GM18526 (cell line): ENCODE results near the gene HMCES.

Experiments used
- POLR2A ChIP-seq: IDR thresholded peaks from 3 replicates; pipeline ENCODE4 v1.6.1; 2011; ENCODE audit not compliant: insufficient read length; ENCODE audit errors: extremely low read depth

The HMCES gene, protein sequence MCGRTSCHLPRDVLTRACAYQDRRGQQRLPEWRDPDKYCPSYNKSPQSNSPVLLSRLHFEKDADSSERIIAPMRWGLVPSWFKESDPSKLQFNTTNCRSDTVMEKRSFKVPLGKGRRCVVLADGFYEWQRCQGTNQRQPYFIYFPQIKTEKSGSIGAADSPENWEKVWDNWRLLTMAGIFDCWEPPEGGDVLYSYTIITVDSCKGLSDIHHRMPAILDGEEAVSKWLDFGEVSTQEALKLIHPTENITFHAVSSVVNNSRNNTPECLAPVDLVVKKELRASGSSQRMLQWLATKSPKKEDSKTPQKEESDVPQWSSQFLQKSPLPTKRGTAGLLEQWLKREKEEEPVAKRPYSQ

DNA sequence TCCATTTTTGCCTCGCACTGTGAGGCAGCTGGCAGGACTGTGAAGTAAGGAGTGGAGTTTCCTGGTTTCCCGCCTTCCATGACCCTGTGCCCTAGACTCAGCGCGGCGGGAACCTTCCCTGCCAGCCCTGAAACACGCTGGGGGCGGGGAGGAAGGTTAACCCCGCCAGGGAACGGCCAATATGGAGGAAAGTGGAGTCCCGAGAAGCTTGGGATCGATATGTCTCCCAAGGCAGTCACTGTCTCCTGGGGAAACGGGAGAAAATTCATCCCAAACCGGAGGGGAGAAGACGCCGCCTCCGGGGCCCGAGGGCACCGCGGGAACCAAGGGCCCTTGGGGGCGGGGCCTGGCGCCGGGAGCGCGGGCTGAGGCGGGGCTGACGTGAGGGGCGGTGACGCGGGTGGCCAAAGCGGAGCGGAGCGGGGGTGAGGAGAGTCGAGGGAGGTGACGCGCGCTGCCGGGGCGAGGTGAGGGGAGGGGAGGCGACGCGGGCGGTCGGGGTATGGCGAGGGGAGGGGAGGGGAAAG is at the start of gene HMCES:
Gene HMCES, plus strand, starts transcription at position 432 of the 527 bp plus-strand sequence. CDS start 863 bp downstream, outside the sequence.
- peak; percentile 1 for TF ChIP-seq POLR2A

DNA sequence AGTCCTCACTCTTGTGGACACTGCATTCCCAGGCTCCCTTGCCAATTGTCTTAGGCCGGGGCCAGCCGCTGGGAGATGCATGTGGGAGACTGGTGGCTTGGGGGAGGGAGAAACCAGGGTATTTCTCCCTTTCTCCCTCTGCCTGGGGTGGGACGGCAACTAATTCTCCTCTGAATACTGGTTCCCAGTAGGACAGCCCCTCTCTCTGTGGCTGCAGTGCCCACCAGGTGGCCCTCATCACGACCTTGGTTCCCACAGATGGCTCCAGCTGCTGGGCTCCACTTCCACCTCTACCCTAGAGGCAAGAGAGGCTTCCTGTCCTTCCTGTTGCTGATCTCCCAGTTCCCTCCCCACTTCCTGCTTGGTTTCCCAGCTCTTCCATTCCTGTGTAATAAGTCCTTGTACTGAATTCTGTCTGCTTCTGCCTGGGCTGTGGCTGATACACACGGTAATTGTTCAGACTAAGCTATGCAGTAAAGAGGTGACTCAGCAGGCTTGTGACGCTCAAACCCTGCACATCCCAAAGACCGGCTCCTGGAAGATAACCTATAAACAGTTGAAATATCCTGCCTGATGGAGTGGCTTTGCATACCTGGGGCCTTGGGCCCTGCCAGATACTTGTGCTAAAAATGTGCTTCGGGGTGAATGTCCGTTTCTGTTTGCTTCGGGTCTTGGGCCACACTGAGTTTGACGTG is 49.6 kb upstream of the HMCES start:
- no peak for TF ChIP-seq POLR2A

DNA sequence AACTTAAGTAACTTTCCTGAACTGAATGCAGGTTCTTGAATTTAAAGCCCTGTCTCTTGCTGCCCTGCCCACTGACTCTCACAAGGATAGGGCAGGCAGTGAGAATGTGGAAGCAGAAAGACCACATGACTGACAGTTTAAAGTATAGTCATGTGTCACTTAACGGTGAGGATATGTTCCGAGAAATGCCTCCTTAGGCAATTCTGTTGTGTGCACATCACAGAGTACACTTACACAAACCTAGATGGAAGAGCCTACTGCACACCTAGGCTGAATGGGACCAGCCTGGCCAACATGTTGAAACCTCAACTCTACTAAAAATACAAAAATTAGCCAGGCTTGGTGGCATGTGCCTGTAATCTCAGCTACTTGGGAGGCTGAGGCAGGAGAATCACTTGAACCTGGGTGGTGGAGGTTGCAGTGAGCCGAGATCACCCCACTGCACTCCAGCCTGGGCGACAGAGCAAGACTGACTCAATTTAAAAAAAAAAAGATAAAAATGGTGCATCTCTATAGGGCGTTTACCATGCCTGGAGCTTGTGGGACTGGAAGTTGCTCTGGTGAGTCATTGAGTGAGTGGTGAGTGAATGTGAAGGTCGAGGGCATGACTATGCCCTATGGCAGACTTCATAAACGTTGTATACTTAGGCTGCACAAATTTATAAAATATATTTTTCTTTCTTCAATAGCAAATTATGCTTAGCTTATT is 48.2 kb upstream of the HMCES start:
- no peak for TF ChIP-seq POLR2A

DNA sequence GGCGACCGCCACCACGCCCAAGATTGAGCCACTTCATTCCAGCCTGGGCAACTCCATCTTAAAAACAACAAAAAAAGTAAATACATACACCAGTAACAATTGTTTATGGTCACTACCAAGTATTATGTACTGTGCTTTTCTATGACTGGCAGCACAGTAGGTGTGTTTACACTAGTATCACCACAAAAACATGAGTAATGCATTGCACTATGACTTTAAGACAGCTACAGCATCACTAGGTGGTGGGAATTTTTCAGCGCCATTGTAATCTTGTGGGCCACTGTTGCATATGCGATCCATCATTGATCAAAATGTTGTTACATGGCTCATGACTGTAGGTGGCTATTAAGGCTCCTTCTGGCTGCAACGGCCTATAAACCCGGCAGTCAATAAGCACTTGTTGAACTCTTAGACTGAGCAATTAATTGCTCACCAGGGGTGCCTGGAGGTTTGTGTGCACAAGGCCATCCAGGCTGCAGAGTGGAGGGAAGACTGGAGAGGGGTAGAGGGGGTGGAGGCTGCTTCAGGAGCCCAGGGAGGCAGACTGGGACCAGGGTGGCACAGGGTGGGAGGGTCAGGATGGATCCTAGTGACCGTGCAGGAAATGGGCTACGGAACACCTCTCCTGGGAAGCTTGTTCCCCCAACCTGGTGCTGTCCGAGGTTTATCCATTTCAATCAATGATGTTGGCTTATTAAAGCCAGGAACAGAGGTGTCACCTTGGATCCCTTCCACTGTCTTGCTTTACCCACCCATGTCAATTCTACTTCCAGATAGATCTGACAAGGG is 47.1 kb upstream of the HMCES start:
- no peak for TF ChIP-seq POLR2A

DNA sequence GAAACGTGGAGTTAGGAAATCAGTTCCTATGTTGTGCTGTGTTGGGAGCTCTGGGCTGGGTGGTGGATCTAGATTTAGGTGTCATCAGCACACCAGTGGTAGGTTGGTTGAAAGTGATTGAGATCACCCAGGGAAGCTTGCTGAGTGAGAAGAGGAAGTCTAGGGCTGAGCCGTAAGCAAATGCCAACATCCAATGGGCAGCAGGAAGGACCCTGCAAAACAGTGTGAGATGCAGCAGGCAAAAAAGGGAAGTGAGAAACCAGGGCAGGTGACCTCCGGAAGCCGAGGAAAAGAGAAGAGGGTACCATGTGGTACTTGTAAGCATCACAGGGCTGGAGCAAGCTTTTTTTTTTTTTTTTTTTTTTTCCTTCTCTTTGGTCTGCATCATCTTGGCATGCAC is 45.1 kb upstream of the HMCES start:
- TF ChIP-seq POLR2A, result peak; percentile 13

DNA sequence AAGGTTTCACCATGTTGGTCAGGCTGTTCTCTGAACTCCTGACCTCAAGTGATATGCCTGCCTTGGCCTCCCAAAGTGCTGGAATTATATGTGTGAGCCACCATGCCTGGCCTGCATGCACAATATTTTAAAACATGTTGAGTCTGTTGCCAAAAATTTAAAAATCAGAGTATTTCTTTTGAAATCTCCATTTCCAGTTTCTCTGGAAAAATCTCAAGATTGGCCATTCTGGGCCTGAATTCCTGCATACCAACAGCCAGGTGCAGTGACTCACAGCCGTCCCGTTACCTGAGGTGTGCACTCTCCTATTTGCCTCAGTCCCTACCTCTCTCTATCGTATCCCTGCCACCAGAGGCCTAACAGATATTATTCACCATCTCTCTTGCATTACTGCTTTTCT is 44.2 kb upstream of the HMCES start:
- no peak for TF ChIP-seq POLR2A

DNA sequence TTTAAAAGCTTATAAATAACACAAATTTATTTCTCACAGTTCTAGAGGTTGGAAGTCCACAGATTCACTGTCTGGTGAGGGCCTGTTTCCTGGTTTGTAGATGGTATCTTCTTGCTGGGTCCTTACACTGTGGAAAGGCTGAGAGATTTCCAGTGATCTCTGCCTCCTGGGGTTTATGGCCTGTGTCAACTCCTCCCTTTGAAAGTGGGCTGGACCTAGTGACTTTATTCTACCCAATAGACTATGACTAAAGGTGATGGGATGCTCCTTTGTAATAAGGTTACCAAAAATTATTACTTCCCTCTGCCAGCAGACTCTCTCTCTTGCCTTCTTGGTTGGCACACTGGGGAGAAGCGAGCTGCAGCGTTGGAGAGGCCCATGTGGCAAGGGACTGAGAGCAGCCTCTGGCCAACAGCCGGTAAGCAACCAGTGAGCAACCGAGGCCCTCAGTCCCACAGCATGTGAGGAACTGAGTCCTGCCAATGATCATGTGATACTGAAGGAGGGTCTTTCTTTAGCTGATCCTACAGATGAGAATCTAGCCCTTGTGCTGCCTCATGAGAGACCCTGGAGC is 43.2 kb upstream of the HMCES start:
- TF ChIP-seq POLR2A, result no peak

DNA sequence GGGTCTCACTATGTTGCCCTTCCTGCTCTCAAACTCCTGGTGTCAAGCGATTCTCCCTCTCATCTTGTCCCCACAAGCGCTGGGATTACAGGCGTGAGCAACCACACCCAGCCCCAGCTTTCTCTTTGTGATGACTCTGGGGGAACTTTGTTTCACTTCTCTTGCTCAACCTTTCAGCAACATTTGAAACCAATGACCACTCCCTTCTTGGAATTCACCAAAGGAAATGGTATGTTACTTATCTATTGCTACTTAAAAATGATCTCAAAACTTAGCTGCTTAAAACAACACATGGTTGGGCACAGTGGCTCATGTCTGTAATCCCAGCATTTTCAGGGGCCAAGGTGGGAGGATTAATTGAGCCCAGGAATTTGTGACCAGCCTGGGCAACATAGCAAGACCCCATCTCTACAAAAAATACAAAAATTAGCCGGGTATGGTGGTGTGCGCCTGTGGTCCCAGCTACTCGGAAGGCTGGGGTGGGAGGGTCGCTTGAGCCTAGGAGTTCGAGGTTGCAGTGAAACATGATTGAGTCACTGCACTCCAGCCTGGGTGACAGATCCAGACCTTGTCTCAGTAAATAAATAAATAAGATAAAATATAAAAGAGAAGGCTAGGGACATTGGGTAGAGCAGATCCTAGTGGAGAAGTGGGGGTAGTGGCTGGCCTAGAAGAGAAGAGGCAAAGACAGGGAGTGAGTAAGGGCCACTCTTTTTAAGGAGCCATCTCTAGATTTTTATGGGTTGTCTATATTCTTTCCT is 39.5 kb upstream of the HMCES start:
- TF ChIP-seq POLR2A, result no peak

DNA sequence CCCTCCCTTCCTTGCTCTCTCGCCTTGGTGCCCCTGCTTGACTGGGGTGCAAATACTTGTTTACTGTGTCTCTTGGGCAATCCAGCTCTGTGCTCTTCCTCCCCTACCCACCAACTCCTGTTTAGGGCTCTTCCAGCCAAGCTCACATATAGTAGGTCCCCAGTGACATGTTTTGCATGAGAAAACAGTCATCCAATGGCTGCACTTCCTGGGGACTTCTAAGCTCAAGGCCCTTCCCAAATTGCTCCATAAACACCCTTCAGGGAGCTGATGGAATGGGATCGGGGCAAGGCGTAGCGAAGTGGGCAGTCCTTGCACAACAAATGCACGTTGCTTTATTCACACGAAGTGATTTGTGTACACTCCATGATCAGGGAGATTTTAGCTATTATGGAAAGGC is 38.7 kb upstream of the HMCES start:
- no peak for TF ChIP-seq POLR2A

DNA sequence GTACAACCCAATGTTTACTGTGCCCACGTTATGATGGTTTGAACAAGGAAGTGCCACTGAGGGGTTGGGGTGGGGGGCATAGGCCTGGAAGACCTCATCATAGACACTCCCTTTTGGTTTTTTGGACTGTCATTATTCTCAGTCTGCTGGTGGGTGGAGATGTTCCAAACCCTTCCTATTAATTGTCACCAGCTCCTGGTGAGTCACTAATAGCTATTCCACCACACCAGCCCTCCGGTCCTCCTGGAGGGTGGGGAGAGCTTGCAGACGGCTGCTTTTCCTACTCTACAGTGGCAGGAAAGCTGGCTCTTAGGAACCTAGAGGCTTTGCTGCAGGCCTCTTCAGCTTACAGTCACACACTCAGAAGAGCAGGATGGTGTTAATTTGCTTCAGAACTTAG is 38.2 kb upstream of the HMCES start:
- no peak for TF ChIP-seq POLR2A

DNA sequence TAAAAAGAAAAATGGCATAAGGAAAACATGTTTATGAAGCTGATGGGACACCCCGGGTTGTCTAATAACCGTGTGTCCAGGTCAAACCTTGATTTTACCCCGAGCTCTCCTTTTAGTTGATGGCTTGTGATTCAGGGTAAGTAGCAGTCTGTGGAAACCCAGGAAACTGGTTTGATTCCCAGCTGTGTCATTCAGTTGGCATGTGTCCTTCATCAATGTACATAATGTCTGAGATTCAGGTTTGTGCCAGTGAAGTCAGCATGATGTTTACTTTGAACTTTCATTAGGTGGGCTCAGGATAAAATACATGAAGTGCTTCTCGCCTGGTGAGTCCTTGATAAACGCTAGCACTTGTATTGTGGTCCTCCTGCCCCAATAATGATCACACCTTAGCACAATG is 33.5 kb upstream of the HMCES start:
- TF ChIP-seq POLR2A, result no peak

DNA sequence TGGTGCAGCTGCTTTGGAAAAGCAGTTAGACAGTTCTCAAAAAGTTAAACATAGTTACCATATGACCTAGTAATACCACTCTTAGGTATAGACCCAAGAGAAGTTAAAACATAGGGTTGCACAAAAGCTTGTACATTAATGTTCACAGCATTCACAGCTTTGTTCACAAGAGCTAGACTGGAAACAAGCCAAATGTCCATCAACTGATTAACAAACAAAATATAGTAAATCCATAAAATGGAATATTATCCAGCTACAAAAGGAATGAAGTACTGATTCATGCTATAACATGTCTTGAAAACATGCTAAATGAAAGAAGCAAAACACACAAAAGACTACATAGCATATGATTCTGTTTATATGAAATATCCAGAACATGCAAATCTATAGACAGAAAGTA is 32.0 kb upstream of the HMCES start:
- TF ChIP-seq POLR2A, result no peak

DNA sequence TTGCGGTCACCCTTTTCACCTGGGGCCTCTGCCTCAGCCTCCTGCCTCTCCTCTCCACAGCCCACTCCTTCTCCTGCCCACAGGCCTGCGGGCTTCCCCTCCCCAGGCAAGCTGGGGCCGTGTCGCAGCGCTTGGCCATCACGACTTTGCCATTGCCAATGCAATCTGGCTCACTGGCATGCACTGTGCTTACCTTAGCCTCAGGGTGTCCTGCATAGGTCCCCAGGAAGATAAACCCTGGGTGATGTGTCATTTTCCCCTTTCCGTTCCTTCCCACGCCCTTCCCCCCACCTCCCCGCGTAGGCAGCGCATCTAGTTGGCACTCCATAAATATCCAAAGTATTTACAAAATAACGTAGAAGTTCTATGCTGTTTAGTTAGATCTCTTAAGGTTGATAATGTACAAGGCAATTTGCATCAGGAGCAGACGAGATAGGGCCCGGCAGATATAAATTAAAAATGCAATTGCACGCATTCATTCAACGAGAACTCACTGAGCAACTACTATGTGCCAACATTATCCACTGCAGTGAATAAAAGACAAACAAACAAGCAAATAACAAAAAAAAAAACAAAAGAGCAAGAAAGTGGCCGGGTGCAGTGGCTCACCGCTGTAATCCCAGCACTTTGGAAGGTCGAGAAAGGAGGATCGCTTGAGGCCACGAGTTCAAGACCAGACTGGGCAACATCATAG is 30.2 kb upstream of the HMCES start:
- TF ChIP-seq POLR2A, result no peak

DNA sequence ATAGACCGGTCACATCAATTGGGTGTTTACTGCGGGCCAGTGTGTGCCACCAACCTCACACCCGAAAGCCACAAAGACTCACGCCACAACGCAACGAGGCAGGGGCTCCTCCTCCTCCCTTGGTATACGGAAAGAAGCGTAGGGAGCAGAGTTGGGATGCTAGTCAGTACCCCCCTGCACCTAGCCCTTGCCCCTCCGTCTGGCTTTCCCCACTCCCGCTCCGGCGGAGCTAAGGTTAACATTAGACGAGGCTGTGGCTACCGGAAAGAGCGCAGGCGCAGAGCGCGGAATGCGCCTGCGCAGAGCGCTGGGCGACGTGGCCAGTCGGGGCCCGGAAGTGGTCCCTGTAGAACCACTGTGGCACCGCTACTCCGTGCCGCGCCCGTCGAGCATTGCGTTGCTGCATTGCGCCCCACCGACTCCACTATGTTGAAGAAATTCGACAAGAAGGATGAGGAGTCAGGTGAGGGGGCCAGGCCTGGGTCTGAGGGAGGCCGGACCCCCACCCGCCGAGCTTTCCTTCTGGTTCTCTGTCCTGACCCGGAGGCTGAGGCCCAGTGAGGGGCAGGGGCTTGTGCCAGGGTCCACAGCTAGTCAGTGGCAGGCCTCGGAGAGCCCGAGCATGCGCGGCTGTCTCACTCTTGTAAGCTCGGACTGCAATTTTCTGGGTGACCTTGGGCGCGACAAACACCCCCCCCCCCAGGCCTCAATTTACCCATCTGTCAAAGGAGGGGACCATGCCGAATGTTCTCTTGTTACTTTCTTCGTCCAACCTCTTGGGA is 29.2 kb upstream of the HMCES start, which contains the start of gene COPG1:
Gene COPG1, plus strand, starts transcription at position 323 of the 782 bp plus-strand sequence. Its CDS starts 104 bp downstream, at position 427.
- TF ChIP-seq POLR2A, result peak; percentile 97
